Activated T-helper 9 cell treated with anti-CD3 and anti-CD28 coated beads, Interleukin-2, amount 50 U/mL, for 16 hours (primary cell): ENCODE data around the gene ANO6.

Experiments used
- DNase-seq: peaks from one replicate; pipeline ENCODE4 v3.0.0-alpha.2; 2020; ENCODE audit warnings: low read depth

Gene ANO6

DNA sequence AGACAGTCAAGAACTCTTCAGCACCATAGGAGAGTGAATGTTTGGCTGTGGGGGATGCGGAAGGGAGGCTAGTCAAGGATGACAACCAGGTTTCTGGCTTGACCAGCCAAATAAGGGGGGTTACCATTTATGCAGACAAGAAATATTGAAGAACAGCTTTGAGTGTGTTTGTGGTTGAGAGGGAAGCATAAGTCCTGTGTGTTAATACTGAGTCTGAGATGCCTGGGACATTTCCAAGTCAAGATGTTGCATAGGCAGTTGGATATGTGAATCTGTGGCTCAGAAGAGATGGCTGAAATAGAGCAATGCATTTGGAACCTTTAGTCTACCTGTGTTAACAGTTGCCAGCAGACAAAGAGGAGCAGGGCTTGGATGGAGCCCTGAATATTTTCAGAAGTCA lies 66.1 kb downstream of the ANO6 start:
- DNase-seq: no peak

GRCh38 chr12:45282411-45282810 lies 66.5 kb downstream of the ANO6 start:
- no peak for DNase-seq

GRCh38 chr12:45284096-45284901 lies 68.4 kb downstream of the ANO6 start:
- no peak for DNase-seq

DNA sequence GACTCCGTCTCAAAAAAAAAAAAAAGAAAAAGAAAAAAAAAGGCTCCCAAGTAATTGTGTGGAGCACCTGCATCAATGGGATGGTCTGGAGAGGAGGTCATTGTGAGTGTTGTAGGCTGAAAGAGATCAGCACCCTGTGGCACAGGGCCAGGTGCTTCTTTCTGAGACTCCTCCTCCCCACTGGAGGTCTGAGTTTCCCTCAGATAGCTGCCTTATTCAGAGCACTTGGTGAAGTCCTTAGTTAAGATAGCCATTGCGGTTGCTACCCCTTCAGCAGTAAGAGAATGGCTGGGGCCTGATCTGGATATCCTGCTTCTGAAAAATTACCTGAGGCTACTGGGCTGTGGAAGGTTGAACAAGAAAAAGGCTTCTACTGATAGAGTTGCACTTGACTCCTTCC lies 69.8 kb downstream of the ANO6 start:
- DNase-seq: no peak

DNA sequence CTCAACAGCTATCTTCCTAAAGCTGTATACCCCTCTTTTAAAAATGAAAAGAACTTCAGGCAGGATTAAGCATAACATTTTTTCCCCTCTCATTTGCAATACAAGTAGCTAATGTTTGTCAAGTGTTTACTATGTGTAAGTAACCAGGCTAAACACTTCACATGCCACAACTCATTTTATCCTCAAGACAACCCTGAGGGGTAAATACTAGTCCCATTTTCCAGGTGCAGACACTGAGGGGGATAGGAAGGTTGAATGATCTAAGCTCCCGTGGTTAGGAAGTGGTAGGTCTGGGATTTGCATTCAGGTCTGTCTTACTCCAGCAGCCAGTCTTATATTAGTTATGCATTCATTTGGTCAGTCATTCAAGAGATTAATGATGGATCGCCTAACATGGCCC lies 70.7 kb downstream of the ANO6 start:
- DNase-seq: no peak

- DNase-seq: no peak
Measured at GRCh38 chr12:45289245-45290215, 73.6 kb downstream of the ANO6 start.

DNA sequence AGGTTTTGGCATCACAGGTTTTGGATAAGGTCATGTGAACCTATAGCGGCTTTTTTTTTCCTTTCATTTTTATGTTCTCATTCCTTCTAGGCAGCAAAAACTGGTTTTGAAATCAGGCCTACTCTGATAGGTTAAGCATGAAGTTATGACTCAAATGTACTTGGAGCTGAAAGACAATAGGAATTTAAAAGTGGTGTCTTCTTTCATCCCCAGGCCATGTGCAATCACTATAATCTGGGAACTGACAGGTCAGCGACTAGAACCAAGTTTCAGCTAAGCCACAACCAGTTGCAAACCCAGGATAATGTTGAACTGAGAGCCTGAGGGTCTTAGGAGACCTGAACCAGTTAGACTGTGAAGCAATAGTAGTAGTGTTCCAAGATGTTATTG lies 74.3 kb downstream of the ANO6 start:
- no peak for DNase-seq

GRCh38 chr12:45291518-45291917 lies 75.6 kb downstream of the ANO6 start:
- DNase-seq: no peak

- no peak for DNase-seq
Measured at GRCh38 chr12:45292486-45293195, 76.7 kb downstream of the ANO6 start.

GRCh38 chr12:45294906-45295305 lies 79.0 kb downstream of the ANO6 start:
- no peak for DNase-seq

DNA sequence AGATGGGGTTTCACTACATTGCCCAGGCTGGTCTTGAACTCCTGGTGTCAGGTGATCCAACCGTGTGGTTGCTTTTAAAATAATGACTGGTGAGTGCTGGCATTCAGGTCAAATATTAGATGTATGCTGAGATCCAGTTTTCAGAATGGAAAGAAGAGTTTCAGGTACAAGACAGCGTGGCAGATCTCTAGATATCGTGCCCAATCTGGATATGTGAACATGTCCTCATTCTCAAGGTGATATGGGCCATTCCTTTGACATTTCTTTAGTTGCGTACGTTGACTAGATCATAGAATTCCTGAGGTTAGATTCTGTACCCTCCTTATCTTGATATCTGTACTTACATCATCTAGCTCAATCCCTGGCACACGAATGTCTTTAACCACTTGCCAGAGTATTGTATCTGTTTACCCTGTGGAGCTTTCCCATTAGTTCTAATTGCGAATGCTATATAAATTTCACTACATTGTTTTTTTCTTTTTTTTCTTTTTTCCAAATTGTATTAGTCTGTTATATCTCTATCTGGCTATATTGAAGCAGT lies 80.2 kb downstream of the ANO6 start:
- DNase-seq: no peak

DNA sequence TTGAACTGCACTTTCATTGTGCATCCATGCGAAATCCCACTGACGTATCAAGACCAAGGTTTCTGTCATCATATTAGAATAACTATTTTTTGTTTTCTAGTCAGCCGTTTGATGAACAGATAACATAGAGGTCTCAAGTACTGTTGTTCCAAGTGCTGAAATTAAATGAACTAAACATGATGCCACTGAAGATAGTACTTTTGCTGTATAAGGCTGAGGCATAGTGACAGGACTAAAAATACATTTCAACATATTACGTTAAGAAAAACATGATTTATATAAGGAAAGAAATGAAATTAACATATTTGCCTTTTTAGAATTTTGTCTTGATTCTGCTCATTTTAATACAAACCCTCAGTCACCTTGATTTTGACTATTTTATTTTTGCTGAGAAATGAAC lies 82.2 kb downstream of the ANO6 start:
- DNase-seq: no peak

GRCh38 chr12:45298721-45299692 lies 83.1 kb downstream of the ANO6 start:
- no peak for DNase-seq

DNA sequence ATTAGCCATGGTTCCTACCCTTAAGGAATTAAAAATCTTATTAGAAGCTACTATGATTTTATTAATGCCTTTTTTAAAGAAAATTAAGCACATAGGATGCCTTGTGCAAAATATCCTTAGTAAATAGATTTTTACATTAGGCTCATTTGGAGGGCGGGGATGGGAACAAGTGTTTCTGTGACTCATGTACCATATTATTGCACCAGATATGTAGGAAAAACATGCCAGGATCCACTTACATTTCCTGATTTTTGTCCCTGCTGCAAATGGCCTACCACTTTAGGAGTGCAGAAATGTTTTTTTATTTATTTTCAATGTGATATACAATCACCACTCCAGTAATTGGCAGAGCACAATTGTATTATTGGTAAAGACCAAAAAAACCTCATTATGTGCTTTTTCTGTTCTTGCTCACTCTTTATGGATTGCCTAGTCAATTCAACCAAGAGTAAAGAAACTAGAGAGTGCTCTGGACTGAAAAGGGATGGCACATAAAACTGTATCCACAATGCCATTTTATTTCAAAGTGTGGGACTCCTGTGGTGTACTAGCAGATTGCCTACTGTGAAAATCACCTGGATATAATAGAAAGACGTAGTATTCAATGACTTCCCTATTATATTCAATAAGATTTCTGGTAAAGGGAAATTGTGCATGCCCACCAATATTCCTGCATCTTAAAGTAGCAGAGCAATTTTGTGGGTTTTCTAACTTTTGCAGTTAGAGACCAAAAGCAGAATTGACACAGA lies 86.9 kb downstream of the ANO6 start:
- DNase-seq: no peak

- DNase-seq: no peak
Measured at GRCh38 chr12:45303945-45304344, 88.0 kb downstream of the ANO6 start.

GRCh38 chr12:45304514-45305178 lies 88.8 kb downstream of the ANO6 start:
- no peak for DNase-seq

DNA sequence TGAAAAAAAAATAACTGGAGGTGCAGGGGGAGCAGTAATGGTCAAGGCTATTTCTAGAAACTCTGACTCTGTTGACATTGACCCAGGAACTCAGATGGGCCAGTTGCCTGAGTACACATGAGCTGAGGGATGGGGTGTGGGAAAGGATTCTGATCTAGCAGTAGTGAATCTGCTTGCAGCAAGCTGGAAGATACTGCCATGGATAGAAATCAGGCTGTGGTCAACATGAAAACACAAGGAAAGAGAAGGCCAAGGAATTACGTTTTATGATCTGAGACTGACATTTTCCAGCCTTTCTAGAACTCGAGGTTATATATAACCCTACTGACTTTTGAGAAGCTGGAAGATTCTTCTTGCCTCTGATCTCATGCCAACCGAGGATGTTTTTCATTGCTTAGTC lies 90.0 kb downstream of the ANO6 start:
- DNase-seq: no peak

- no peak for DNase-seq
Measured at GRCh38 chr12:45309836-45310626, 94.1 kb downstream of the ANO6 start.

DNA sequence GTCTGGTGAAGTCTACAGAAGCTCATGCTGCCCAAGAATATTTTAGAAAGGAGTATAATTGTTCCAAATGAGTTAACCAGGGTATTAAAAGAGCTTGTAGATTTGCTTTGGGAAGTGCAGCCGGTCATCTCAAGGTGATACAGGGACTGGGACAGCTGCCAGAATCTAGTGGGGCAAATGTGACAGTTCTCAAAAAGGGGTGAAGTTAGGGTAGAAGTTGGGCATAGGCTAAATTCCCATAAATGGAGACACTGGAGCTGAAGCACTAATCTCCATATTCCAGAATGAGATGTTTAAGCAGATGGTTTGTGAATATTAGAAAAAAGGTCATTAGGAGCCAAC lies 94.7 kb downstream of the ANO6 start:
- no peak for DNase-seq
